IPS-20b (cell line): ENCODE results near the gene UBE2L5.
"Not testable (repeated sequence)": the region's sequence is repeated elsewhere in the genome, so short reads cannot be mapped to it uniquely, and the experiment has no call there.

Experiments
- H3K27ac ChIP-seq: one replicate; pipeline ENCODE4 v1.5.1; 2013; ENCODE audit warnings: low read length
- H3K27me3 ChIP-seq: 2 replicates; pipeline ENCODE4 v1.6.1; 2013; ENCODE audit warnings: mild to moderate bottlenecking, low read length, inconsistent platforms; ENCODE audit not compliant: insufficient read depth
- H3K36me3 ChIP-seq: 2 replicates; pipeline ENCODE4 v1.6.1; 2013; ENCODE audit warnings: low read depth, mild to moderate bottlenecking, inconsistent platforms, low read length, moderate library complexity; ENCODE audit not compliant: insufficient read depth
- H3K4me1 ChIP-seq: 2 replicates; pipeline ENCODE4 v1.6.1; 2013; ENCODE audit warnings: mild to moderate bottlenecking, control low read depth, inconsistent platforms, low read length, moderate library complexity; ENCODE audit not compliant: insufficient read depth
- H3K4me3 ChIP-seq: 2 replicates; pipeline ENCODE4 v1.5.1; 2013; ENCODE audit warnings: mild to moderate bottlenecking, low read length, inconsistent platforms
- H3K9ac ChIP-seq: 2 replicates; pipeline ENCODE4 v1.6.1; 2013; ENCODE audit warnings: low read depth, mild to moderate bottlenecking, inconsistent platforms, low read length, moderate library complexity
- H3K9me3 ChIP-seq: 2 replicates; pipeline ENCODE4 v1.6.1; 2013; ENCODE audit warnings: mild to moderate bottlenecking, low read depth, low read length, inconsistent platforms; ENCODE audit not compliant: insufficient read depth

The UBE2L5 gene

DNA sequence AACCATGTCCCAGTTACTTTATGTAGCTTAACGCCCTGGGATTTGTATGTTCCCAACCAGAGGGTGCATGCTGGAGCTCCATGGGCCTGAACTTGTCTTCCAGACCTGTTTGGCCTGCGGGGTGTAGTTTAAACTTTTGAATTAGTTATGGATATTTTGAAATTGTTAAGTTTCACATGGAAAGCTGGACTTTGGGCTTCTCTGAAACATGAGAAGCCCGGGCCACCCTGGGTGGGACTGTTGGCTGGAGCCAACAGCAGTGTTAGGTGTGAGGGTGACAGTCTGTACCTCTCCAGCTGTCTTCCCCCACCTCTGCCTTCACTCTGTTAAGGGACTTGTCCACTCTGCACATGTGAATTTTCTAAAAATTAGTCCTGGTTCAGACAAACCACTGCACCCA, 1.6 kb downstream of the UBE2L5 start:
- H3K9me3 ChIP-seq = no peaks in the 10 kb centered on the region
- no peak overlapping the region for H3K4me3 ChIP-seq
- H3K9ac ChIP-seq = no peak overlapping the region
- no peaks in the 10 kb centered on the region for H3K36me3 ChIP-seq
- H3K4me1 ChIP-seq = peaks cover 4% of the 10 kb centered on the region; the same call in 1 of the 2 replicates
- H3K27me3 ChIP-seq = peaks cover 37% of the 10 kb centered on the region
- H3K27ac ChIP-seq = no peak overlapping the region

DNA sequence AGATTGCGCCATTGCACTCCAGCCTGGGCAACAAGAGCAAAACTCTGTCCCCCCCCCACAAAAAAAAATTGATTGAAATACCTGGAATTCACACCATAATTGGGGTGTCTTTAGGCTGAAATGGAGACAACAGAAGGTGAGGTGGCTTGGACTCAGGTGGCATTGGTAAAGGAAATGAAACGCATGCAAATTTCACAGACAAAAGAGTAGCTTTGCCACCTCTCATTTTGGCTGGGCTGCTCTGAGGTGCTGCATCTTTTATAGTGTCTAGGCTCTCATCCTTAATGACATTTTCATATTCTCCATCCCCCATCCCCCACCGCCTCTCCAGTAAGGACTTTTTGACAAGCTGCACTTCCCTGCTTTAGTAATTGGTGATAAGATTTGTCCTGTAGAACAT, 6.9 kb downstream of the UBE2L5 start:
- Histone ChIP-seq H3K27ac (no peak overlapping the region), H3K4me1 (peaks cover 6% of the 10 kb centered on the region; the same call in 1 of the 2 replicates), H3K27me3 (0 out of 2 replicates have a peak, but pooled peaks cover 1% of the 10 kb centered on the region), H3K9me3 (no peaks in the 10 kb centered on the region), H3K9ac (no peak overlapping the region), H3K36me3 (no peaks in the 10 kb centered on the region), H3K4me3 (no peak overlapping the region)

DNA sequence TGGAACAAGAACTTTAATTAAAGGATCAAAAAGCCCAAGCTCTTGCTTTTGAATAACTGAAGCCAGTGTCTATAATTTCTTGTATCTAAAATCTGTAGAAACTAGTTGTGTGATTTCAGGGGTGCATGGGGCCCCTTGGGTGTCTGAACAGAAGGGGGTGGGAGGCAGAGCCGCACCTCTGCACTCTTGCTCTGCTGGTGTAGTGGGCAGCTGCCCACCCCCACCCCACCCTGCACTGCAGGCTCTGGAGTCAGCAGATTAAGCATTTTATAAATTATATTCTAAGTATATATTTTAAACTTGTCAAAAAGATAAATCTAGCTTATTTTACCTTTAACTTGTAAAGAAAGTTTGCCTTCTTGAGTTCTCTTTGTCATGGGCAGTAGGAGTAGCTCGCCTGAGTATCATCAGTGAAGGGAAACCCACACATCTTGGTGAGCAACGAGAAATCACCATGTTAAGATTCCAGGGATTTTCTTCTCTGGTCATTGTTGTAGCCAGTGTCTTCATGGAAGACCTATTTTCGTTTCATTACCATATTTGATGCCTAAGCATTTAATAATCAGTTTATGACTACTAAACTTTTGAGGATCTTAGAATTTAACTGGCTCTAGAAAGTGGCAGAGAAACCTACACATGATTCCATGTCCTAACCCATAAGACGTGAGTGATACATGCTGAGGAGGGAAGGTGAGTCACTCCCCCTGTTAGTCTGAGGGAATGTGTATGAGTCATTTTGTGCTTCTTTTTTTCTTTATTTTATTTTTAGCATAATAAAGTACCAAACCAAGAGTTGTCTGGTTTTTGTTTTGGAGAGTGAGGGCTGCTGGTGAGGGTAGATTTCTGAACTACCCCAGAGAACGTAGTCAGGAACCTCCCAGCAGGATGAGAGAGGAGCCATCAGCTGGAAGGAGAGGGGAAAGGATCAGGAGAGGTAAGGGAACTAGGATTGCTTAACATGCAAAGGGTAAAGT, 7.7 kb downstream of the UBE2L5 start:
- Histone ChIP-seq H3K9ac (no peak overlapping the region), H3K4me1 (peaks cover 6% of the 10 kb centered on the region; the same call in 1 of the 2 replicates), H3K27me3 (no peaks in the 10 kb centered on the region), H3K27ac (no peak overlapping the region), H3K9me3 (no peaks in the 10 kb centered on the region), H3K36me3 (no peaks in the 10 kb centered on the region), H3K4me3 (no peak overlapping the region)

DNA sequence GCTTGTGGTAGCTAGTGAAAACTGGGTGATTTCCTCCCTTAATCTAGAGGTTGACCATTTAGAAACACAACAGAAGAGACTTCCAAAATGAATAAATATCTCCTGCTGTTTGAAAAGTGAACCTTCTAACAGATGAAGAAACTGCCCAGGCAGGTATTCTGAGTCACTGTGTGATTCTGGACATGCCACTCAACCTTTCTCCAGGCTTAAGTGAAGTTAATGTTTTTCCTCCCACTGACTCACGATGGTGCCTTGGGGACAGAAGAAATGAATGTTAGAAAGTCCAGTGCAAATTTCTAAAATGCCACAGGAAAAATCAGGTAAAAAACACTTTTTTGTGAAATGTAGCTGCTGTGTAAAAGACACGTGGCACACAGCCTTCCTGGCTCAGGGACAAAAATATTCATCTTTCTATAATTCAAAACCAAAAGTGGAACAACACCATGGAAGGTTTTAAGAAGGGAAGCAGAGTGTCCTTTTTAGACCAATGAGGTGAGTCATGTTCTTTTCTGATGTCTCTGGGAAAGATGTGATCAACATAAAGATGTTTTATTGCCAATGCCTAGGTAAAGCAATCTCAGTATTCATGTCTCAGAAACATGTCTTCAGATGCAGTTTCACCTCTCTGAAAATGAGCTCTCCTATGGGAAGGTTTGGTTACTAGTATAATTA, 9.1 kb downstream of the UBE2L5 start:
- no peak overlapping the region for H3K9ac ChIP-seq

DNA sequence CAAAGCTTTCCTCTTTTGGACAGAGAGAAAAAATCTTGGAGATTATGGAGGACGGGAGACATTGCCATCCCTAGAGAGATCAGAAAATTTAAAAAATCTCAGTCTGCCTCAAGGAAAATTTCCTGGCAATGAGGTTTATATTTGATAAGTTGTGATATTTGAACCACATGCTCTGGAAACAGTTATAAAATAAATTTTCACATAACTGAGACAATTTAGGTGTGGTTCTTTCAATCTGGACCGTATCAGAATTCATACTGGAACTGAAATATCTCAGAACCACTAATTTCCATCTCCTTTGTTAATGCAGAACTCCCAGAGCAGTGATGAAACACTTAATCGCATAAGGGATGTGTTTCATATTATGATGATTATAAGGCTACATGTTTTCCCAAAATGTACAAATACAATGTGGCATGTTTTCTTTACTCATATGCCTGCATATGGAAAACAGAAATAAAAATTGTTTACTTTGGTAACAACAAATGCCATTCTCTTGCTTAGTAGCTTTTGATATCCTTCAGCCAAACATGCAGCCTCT, 13.7 kb downstream of the UBE2L5 start:
- Histone ChIP-seq H3K27ac (no peak overlapping the region), H3K9ac (no peak overlapping the region), H3K4me1 (no peaks in the 10 kb centered on the region; the same call in 1 of the 2 replicates), H3K9me3 (no peaks in the 10 kb centered on the region), H3K4me3 (no peak overlapping the region), H3K36me3 (no peaks in the 10 kb centered on the region), H3K27me3 (no peaks in the 10 kb centered on the region)

More for the DNA sequence above, 9.1 kb downstream of the UBE2L5 start:
- H3K4me1 ChIP-seq = peaks cover 6% of the 10 kb centered on the region; the same call in 1 of the 2 replicates
- no peaks in the 10 kb centered on the region for H3K9me3 ChIP-seq
- H3K36me3 ChIP-seq = no peaks in the 10 kb centered on the region
- no peak overlapping the region for H3K4me3 ChIP-seq
- H3K27ac ChIP-seq = no peak overlapping the region
- no peaks in the 10 kb centered on the region for H3K27me3 ChIP-seq

DNA sequence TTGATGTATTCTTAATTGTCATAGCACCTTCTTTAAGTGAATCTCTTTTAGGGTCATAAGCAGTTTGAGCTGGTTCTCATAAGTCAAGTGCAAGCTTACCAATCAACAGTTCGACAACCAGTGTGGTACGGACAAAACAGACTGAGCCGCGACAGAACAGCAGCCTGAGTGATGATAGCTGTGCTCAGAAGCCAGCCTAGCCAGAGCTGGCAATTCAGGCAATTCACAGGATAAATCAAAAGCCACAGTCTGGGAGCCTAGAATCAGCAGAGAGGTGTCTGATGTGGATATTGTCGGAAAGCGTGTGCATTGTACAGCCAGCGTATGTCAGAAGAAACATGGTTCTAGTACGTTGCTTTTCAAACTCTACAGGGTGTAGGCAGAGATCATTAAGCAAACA, 14.9 kb downstream of the UBE2L5 start:
- H3K9me3 ChIP-seq = no peaks in the 10 kb centered on the region
- no peaks in the 10 kb centered on the region for H3K27me3 ChIP-seq
- no peak overlapping the region for H3K4me3 ChIP-seq
- H3K36me3 ChIP-seq = no peaks in the 10 kb centered on the region
- no peak overlapping the region for H3K9ac ChIP-seq
- no peaks in the 10 kb centered on the region for H3K4me1 ChIP-seq
- no peak overlapping the region for H3K27ac ChIP-seq

DNA sequence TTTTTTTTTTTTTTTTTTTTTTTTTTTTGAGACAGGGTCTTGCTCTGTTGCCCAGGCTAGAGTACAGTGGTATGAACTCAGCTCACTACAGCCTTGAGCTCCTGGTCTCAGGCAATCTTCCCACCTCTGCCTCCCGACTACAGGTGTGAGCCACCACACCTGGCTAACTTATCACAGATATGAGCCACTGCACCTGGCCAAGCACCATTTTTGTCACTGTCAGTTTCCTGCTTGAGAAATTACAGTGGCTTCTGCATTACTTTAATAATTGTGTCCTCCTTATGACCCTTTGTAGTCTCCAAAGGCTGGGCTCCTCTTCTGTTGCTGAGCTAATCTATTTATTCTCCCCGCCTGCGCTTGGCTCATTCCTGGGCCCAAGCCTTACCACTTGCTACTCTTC, 16.0 kb downstream of the UBE2L5 start:
- Histone ChIP-seq H3K36me3 (no peaks in the 10 kb centered on the region), H3K9me3 (no peaks in the 10 kb centered on the region), H3K27ac (no peak overlapping the region), H3K27me3 (no peaks in the 10 kb centered on the region), H3K9ac (no peak overlapping the region), H3K4me3 (no peak overlapping the region), H3K4me1 (no peaks in the 10 kb centered on the region)

DNA sequence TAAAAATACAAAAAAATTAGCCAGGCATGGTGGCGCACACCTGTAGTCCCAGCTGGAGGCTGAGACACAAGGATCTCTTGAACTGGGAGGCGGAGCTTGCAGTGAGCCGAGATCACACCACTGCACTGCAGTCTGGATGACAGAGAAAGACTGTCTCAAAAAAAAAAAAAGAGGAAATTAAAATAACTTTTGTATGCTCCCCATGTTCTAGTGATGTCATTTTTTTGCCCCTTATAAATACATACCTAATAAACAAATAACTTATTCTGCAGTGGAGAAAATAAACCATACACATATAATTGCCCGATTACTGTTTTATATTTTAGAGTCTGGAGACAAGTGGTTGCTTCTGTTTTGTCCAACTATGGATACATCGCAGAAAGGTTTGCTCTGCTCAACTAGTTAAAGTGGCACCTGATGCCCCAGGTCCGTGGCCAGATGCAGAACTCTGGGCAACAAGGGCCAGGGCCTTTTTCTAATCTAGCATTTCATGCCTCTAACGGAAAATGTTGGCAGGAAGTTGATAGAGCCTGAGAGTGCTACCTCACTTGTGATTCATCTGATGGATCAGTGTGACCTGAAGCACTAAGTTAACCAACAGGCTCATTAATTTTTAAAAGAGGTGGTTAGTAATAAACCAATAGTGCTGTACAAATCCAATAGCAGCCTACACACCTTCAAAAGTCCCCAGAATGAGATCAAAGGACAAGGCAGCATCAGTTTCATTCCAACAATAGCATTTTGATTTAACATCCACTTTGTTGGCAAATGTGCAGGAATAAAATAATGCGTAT, 18.8 kb downstream of the UBE2L5 start:
- Histone ChIP-seq H3K9me3 (no peaks in the 10 kb centered on the region), H3K27me3 (no peaks in the 10 kb centered on the region), H3K27ac (no peak overlapping the region), H3K36me3 (no peaks in the 10 kb centered on the region), H3K4me1 (no peaks in the 10 kb centered on the region; the same call in 1 of the 2 replicates), H3K9ac (no peak overlapping the region), H3K4me3 (no peak overlapping the region)

DNA sequence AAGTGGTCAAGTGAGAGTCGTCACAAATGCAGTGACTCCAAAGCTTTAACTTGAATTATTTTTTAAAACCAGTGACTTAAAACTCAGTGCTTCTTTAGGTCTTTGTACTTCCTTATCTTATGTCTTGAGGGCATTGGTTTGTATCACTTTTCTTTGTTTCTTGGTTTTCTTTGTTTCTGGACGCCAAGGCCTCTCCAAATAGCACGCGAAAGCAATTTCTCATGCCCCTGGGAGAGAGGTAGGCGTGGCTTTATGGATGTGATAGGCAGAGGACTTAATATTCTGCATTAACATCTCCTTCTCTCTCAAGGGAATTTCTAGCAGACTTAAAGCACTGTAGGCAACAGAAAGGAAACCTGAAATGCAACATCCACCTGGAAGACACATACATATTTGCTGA, 20.6 kb downstream of the UBE2L5 start:
- Histone ChIP-seq H3K4me1 (no peaks in the 10 kb centered on the region; the same call in 1 of the 2 replicates), H3K36me3 (no peaks in the 10 kb centered on the region), H3K9me3 (no peaks in the 10 kb centered on the region), H3K9ac (no peak overlapping the region), H3K27ac (no peak overlapping the region), H3K4me3 (no peak overlapping the region), H3K27me3 (no peaks in the 10 kb centered on the region)

DNA sequence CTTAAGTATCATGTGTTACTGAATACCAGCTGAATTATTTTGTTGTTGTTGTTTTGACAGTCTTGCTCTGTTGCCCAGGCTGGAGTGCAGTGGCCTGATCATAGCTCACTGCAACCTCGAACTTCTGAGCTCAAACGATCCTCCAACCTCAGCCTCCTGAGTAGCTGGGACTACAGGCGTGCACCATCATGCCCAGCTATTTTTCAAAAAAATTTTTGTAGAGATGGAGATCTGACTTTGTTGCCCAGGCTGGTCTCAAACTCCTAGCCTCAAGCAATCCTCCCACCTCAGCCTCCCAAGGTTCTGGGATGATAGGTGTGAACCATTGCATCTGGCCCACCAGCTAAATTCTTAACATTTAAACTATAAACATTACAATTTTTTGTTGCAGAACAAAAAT, 21.2 kb downstream of the UBE2L5 start:
- not testable (repeated sequence) for H3K27ac ChIP-seq, H3K4me1 ChIP-seq, H3K9ac ChIP-seq, H3K36me3 ChIP-seq, H3K9me3 ChIP-seq, H3K27me3 ChIP-seq, H3K4me3 ChIP-seq

DNA sequence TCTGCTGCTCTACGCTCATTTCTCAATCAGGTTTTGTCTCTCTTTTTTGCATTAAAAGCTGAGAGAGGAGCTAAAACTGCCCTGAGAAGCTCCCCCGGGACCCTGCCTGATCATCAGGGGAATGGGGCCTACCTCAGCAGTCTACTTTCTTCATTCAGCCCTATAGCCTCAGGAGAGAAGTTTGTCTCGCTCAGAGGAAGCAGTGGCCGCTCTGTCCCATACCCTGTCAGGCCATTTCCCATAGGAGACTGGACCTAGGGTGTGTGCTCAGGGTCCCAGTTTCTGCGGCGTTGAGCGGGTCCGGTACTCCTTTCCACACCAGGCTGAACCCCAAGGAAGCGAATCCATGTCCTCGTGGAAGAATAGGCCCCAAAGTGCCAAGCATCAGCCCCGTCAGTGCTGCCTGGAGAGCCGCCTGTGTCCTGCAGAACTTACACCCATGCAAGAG, 21.7 kb downstream of the UBE2L5 start:
- no peak overlapping the region for H3K9ac ChIP-seq
- H3K4me1 ChIP-seq = no peaks in the 10 kb centered on the region; the same call in 1 of the 2 replicates
- H3K36me3 ChIP-seq = no peaks in the 10 kb centered on the region
- no peak overlapping the region for H3K27ac ChIP-seq
- H3K4me3 ChIP-seq = no peak overlapping the region
- H3K9me3 ChIP-seq = no peaks in the 10 kb centered on the region
- no peaks in the 10 kb centered on the region for H3K27me3 ChIP-seq
